ENCODE measurements around the gene MYO19.
"Not testable (repeated sequence)": the region's sequence is repeated elsewhere in the genome, so short reads cannot be mapped to it uniquely, and the experiment has no call there.

The MYO19 gene

DNA sequence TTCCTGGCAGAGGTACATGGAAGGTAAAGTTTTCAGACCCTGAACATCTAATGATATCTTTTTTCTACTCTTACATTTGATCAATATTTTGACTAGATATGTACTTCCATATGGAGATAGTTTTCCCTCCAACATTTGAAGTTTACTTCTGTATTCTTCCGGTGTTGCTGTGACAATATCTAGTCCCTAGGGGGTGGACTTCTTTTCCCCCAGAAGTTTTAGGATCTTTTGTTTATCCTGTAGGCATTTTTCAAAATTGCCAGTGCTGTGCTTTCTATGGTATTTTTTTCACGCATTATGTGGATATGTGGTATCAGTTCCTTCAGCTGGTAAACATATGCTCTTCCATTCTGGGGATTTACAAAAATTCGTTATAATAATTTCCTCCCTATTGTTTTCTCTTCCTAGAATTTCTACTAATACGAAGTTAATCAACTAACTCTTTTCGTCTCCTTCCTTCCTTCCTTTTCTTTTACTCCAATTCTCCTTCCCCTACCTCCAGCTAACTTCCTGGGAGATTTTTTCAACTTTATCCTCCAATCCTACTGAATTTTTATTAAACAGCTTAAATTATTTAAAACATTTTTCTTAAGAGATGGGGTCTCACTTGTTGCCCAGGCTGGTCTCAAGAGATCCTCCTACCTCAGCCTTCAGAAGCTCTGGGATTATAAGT lies 74.3 kb downstream of the MYO19 start:
- Histone ChIP-seq H3K27me3 (ENCODE audit: insufficient read depth, low read length) (peaks cover 2% of the 10 kb centered on the region), H2AFZ (ENCODE audit: low read depth, low read length) (no peak overlapping the region), H3K9me3 (ENCODE audit: low read length) (no peaks in the 10 kb centered on the region), H3K4me1 (ENCODE audit: insufficient read depth, low read length) (no peaks in the 10 kb centered on the region), H3K4me3 (ENCODE audit: low read length) (no peak overlapping the region), H3K36me3 (ENCODE audit: insufficient read depth, low read length) (no peaks in the 10 kb centered on the region)

DNA sequence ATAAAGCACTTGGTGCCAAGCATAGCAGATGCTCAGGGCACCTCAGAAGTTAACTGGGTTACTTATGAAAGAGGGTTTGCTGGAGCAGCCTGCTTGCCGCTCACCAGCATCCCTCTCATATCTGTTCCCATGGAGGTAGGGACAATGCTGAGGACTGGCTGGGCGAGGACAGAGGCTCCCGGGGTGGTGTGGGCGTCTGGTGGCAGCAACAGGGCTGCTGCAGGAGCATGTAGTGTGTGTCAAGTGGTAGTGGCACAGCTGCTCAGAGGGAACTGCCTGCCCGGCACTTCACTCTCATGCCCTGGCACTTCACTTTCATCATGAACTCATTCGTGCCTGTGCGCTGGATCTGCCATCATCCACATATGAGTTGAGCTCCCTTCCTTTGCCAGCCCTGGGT lies 75.1 kb downstream of the MYO19 start:
- H3K4me3 ChIP-seq (ENCODE audit: low read length), result no peak overlapping the region
- no peaks in the 10 kb centered on the region for H3K4me1 ChIP-seq (ENCODE audit: insufficient read depth, low read length)
- peaks cover 2% of the 10 kb centered on the region for H3K27me3 ChIP-seq (ENCODE audit: insufficient read depth, low read length)
- H3K36me3 ChIP-seq (ENCODE audit: insufficient read depth, low read length), result no peaks in the 10 kb centered on the region
- H3K9me3 ChIP-seq (ENCODE audit: low read length), result no peaks in the 10 kb centered on the region
- H2AFZ ChIP-seq (ENCODE audit: low read depth, low read length), result no peak overlapping the region

DNA sequence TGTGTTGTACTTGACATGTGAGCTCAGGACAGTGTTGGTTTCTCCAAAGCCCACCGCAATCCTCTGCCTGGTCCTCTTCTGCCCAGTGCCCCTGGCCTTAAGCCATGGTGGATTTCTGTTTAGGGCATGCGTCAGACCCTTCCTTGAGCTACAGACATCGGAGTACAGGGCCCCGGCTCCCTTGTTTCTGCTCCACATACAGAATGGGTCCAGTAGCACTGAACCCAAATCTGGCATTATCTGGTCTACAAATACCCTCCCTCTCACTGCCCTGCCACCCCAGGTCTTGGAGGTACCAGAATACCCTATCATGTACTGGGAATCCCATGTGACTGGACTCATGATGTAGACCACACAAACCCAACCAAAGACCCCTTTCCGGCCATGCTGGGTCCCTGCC lies 75.6 kb downstream of the MYO19 start:
- no peak overlapping the region for H2AFZ ChIP-seq (ENCODE audit: low read depth, low read length)
- H3K27me3 ChIP-seq (ENCODE audit: insufficient read depth, low read length), result peaks cover 2% of the 10 kb centered on the region
- H3K9me3 ChIP-seq (ENCODE audit: low read length), result no peaks in the 10 kb centered on the region
- no peak overlapping the region for H3K4me3 ChIP-seq (ENCODE audit: low read length)
- no peaks in the 10 kb centered on the region for H3K4me1 ChIP-seq (ENCODE audit: insufficient read depth, low read length)
- no peaks in the 10 kb centered on the region for H3K36me3 ChIP-seq (ENCODE audit: insufficient read depth, low read length)

DNA sequence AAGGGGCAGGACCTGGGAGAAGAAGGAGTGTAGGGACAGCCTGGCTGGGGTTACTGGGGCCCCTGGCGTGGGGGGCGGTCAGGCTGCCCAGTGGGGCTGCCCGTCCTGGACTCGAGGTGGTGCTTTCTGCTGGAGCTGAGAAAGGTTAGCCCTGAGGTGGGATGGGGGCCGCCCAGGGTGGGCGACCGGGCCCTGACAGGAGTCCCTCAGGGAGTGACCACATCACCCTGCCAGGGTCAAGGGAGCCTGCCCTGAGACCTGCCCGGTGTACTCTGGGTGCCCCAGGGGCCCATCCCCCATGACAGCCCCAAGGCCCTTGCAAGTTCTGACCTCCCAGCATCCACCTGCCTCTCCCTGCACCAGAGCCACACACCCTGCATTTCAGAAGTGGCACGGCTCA lies 77.0 kb downstream of the MYO19 start:
- not testable (repeated sequence) for H3K27me3 ChIP-seq (ENCODE audit: insufficient read depth, low read length); H3K4me3 ChIP-seq (ENCODE audit: low read length); H3K36me3 ChIP-seq (ENCODE audit: insufficient read depth, low read length); H3K9me3 ChIP-seq (ENCODE audit: low read length); H3K4me1 ChIP-seq (ENCODE audit: insufficient read depth, low read length); H2AFZ ChIP-seq (ENCODE audit: low read depth, low read length)

DNA sequence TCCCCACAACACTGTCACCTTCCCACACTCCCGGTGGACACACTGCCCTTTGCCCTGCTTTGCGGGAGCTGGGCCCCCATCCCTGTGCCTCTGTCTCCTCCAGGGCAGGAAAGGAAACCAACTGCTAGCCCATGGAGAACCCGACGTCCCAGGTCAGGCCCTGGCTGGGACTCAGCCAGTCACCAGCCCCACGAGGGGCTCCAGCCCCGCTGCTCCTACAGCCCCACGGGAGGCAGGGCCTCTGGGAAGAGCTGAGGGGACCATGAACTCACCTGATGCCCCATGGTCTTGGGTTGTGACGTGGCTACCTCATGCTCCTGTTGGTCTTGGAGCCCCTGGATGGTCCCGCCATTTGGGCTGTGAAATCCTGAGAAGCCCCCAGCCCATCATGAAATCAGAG lies 81.8 kb downstream of the MYO19 start:
- not testable (repeated sequence) for H3K36me3 ChIP-seq (ENCODE audit: insufficient read depth, low read length); H3K4me1 ChIP-seq (ENCODE audit: insufficient read depth, low read length); H3K4me3 ChIP-seq (ENCODE audit: low read length); H3K27me3 ChIP-seq (ENCODE audit: insufficient read depth, low read length); H3K9me3 ChIP-seq (ENCODE audit: low read length); H2AFZ ChIP-seq (ENCODE audit: low read depth, low read length)

DNA sequence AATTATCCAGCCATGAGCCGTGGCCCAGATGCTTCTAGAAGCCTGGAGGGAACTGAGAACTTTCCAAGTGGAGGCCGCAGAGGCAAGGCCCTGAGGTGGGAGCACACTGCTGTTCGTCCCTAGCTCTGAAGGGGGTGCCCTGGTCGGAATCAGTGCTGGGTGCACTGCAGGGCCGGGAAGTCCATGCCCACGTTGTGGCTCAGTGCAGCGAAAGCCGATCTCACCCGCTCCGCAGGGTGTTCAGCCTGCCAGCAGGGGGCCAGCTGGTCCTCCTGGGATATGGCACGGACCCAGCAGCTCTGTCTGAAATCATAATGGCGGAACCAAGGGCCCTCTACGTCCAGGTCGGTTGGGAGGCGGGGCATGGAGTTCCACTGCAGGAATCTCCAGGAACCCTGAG lies 84.7 kb downstream of the MYO19 start:
- H3K4me3 ChIP-seq (ENCODE audit: low read length); H2AFZ ChIP-seq (ENCODE audit: low read depth, low read length); H3K27me3 ChIP-seq (ENCODE audit: insufficient read depth, low read length); H3K9me3 ChIP-seq (ENCODE audit: low read length); H3K4me1 ChIP-seq (ENCODE audit: insufficient read depth, low read length); H3K36me3 ChIP-seq (ENCODE audit: insufficient read depth, low read length): not testable (repeated sequence)
